ENCODE results near the gene NME3. TPM values are rescaled to one million over a fixed set of nuclear protein-coding genes. Genes with fewer than 3 reads are reported as not detected.

The NME3 gene
- polyA plus RNA-seq, 3 donors = 57.7 to 80.2 (median 74.7) TPM

GRCh38 chr16:1731073-1731472 lies 40.3 kb downstream of the NME3 start:
- Mint-ChIP-seq H3K9me3 (peaks cover 0 to 10% (median 2%) of the 10 kb centered on the region in 7 donors), H3K27ac (peak overlapping the region in 5 of 7 donors; percentile 50 to 74 (median 56)), H3K4me1 (peaks cover 12% of the 10 kb centered on the region), H3K36me3 (peaks cover 53 to 65% of the 10 kb centered on the region in 2 donors), H3K27me3 (ENCODE audit: low read depth in 3 of 3) (peaks cover 0 to 4% (median 0%) of the 10 kb centered on the region in 3 donors), H3K4me3 (no peak overlapping the region)
- Histone ChIP-seq H2AFZ (ENCODE audit: insufficient read depth, low read depth, low read length, poor library complexity, severe bottlenecking) (no peak overlapping the region), H3K27ac (ENCODE audit: low read depth in 1 of 2, low read length in 2 of 2) (peak overlapping the region; percentile 50 to 64), H3K79me2 (ENCODE audit: insufficient read depth, low read length) (peaks cover 24% of the 10 kb centered on the region), H3K36me3 (replicated peaks in 1 of 2; ENCODE audit: control insufficient read depth in 1 of 2, insufficient read depth in 2 of 2, low read length in 2 of 2) (peaks cover 68 to 73% of the 10 kb centered on the region in 2 donors), H3K4me1 (ENCODE audit: control insufficient read depth in 1 of 2, insufficient read depth in 2 of 2, low read length in 2 of 2) (peaks cover 13 to 14% of the 10 kb centered on the region in 2 donors), H3K27me3 (ENCODE audit: control insufficient read depth in 2 of 2, insufficient read depth in 2 of 2, low read length in 2 of 2) (no peaks in the 10 kb centered on the region), H4K20me1 (ENCODE audit: insufficient read depth, low read length) (peaks cover 63% of the 10 kb centered on the region), H3K4me3 (replicated peaks in 1 of 3; ENCODE audit: low read depth in 2 of 3, low read length in 3 of 3) (no peak overlapping the region), H3K4me2 (replicated peaks; ENCODE audit: extremely low read depth, low read length, poor library complexity, severe bottlenecking) (no peak overlapping the region), H3K9me3 (replicated peaks in 1 of 2; ENCODE audit: control insufficient read depth in 1 of 2, insufficient read depth in 1 of 2, low read length in 2 of 2) (peaks cover 0 to 16% of the 10 kb centered on the region in 2 donors), H3K9ac (ENCODE audit: insufficient read depth, low read length, poor library complexity, severe bottlenecking) (no peak overlapping the region)
- no peak for TF ChIP-seq CTCF (IDR thresholded peaks at IDR 0.05)
- WGBS (ENCODE audit: insufficient coverage) = 100% methylated on average over 3 of the region's 7 CpGs
- no peak for DNase-seq
- intact Hi-C loops (cut with micrococcal nuclease) = no loop called here

GRCh38 chr16:1729445-1729844 lies 41.9 kb downstream of the NME3 start:
- Histone ChIP-seq H2AFZ (ENCODE audit: insufficient read depth, low read depth, low read length, poor library complexity, severe bottlenecking) (no peak overlapping the region), H3K9me3 (replicated peaks in 1 of 2; ENCODE audit: control insufficient read depth in 1 of 2, insufficient read depth in 1 of 2, low read length in 2 of 2) (peaks cover 0 to 2% of the 10 kb centered on the region in 2 donors), H4K20me1 (ENCODE audit: insufficient read depth, low read length) (peaks cover 66% of the 10 kb centered on the region), H3K27ac (ENCODE audit: low read depth in 1 of 2, low read length in 2 of 2) (no peak overlapping the region), H3K36me3 (replicated peaks in 1 of 2; ENCODE audit: control insufficient read depth in 1 of 2, insufficient read depth in 2 of 2, low read length in 2 of 2) (peaks cover 72 to 74% of the 10 kb centered on the region in 2 donors), H3K27me3 (ENCODE audit: control insufficient read depth in 2 of 2, insufficient read depth in 2 of 2, low read length in 2 of 2) (no peaks in the 10 kb centered on the region), H3K9ac (ENCODE audit: insufficient read depth, low read length, poor library complexity, severe bottlenecking) (no peak overlapping the region), H3K4me2 (replicated peaks; ENCODE audit: extremely low read depth, low read length, poor library complexity, severe bottlenecking) (no peak overlapping the region), H3K79me2 (ENCODE audit: insufficient read depth, low read length) (peaks cover 25% of the 10 kb centered on the region), H3K4me1 (ENCODE audit: control insufficient read depth in 1 of 2, insufficient read depth in 2 of 2, low read length in 2 of 2) (peaks cover 17 to 18% of the 10 kb centered on the region in 2 donors), H3K4me3 (replicated peaks in 1 of 3; ENCODE audit: low read depth in 2 of 3, low read length in 3 of 3) (no peak overlapping the region)
- Mint-ChIP-seq H3K4me3 (no peak overlapping the region), H3K4me1 (peaks cover 15% of the 10 kb centered on the region), H3K27me3 (ENCODE audit: low read depth in 3 of 3) (peaks cover 0 to 4% (median 0%) of the 10 kb centered on the region in 3 donors), H3K9me3 (peaks cover 0 to 6% (median 0%) of the 10 kb centered on the region in 7 donors), H3K27ac (peak overlapping the region in 1 of 7 donors; percentile 36), H3K36me3 (peaks cover 60 to 80% of the 10 kb centered on the region in 2 donors)
- TF ChIP-seq CTCF (IDR thresholded peaks at IDR 0.05) = no peak
- DNase-seq = no peak
- intact Hi-C loops (cut with micrococcal nuclease) = loop anchor here in 1 of 2 donors (5.0 kb wide), 1 partner anchor 52 kb away; the partner anchor contains the start of gene JPT2
- WGBS (ENCODE audit: insufficient coverage) = 97% methylated on average over 28 of the region's 35 CpGs

Measured in CD14-positive monocyte (primary cell).